Measurements from ENCODE around the gene NAA38. TPM values are rescaled to one million over a fixed set of nuclear protein-coding genes. Genes with fewer than 3 reads are reported as not detected.
A peak's percentile ranks its signal among the peaks of the same experiment; 100 is the strongest.

Gene NAA38
- total RNA-seq, 6 donors from 2014 or later, result 50.0 to 111 (median 75.5) TPM

DNA sequence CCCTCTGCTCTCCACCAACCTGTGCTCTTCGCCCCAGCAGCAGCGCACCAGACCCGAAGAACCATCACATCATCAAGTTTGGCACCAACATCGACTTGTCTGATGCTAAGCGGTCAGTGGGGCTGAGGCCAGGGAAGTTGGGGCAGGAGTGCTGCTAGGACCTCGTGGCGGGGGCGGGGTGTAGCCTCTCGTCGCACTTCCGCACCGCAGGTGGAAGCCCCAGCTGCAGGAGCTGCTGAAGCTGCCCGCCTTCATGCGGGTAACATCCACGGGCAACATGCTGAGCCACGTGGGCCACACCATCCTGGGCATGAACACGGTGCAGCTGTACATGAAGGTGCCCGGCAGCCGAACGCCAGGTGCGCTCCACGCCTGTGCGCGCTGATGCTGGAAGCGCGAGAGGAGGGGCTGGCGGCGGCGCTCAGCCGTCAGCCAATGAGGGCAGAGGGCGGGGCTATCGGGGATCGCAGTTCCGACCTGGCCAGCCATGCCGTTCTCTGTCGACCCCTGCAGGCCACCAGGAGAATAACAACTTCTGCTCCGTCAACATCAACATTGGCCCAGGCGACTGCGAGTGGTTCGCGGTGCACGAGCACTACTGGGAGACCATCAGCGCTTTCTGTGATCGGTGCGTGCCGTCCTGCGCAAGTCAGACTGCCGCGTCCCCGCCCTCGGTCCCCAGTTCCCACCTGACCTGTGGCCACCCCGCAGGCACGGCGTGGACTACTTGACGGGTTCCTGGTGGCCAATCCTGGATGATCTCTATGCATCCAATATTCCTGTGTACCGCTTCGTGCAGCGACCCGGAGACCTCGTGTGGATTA lies 5.7 kb downstream of the NAA38 start:
- DNase-seq (peak; percentile 94 to 95), ATAC-seq (ENCODE audit: low FRiP score in 2 of 2) (peak; percentile 90 to 94)
- H3K4me3 ChIP-seq, result peak overlapping the region in 3 of 4 donors; percentile 18 to 32 (median 19)
- peaks cover 28 to 44% (median 33%) of the 10 kb centered on the region in 4 donors for H3K4me1 ChIP-seq
- 27 to 68% methylated on average over 5 to 32 of the region's 60 CpGs for WGBS, 2 donors
- no peaks in the 10 kb centered on the region for H3K27me3 ChIP-seq
- H3K36me3 ChIP-seq, result peaks cover 30 to 80% (median 73%) of the 10 kb centered on the region in 4 donors
- H3K9me3 ChIP-seq, result no peaks in the 10 kb centered on the region
- TF ChIP-seq EP300 (IDR thresholded peaks at IDR 0.05) (peak in 1 of 4 donors; percentile 25), CTCF (IDR thresholded peaks at IDR 0.05) (peak; percentile 93 to 100 (median 100)), POLR2A (IDR thresholded peaks at IDR 0.05) (peak in 2 of 4 donors; percentile 44 to 52), POLR2AphosphoS5 (IDR thresholded peaks at IDR 0.05) (peak; percentile 55 to 74)
- H3K27ac ChIP-seq, result peak overlapping the region in 3 of 4 donors; percentile 19 to 59 (median 54)

GRCh38 chr17:7850701-7851437 lies 6.5 kb downstream of the NAA38 start:
- peak in 1 of 2 donors; percentile 63 for DNase-seq
- TF ChIP-seq POLR2A (IDR thresholded peaks at IDR 0.05) (no peak), POLR2AphosphoS5 (IDR thresholded peaks at IDR 0.05) (no peak), EP300 (IDR thresholded peaks at IDR 0.05) (no peak), CTCF (IDR thresholded peaks at IDR 0.05) (no peak)
- 92 to 93% methylated on average over 14 to 17 of the region's 17 CpGs for WGBS, 2 donors

DNA sequence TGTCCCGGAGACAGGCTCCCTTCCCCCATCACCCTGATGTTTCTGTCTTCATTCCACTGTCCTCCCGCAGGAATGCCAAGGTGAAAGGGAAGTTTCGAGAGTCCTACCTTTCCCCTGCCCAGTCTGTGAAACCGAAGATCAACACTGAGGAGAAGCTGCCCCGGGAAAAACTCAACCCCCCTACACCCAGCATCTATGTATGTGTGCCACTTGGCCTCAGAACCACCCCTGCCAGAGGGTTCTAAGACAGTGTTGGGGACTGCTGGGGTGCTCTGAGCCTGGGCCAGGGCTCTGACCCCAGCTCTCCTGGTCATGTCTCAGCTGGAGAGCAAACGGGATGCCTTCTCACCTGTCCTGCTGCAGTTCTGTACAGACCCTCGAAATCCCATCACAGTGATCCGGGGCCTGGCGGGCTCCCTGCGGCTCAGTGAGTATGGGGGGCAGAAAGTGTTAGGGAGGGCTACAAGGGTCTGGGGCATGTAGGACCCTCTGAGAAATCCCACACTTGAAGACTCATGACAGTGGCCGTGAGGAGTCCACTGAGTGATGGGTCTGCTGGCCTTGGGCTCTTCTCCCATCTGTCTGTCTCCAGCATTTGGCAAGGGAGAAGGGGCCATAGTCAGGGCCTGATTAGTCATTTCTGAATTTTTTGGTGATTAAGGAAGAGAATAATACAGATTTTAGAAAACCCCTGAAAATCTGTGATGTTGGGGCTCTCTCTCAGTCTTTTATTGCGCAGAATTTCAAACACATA lies 7.4 kb downstream of the NAA38 start:
- TF ChIP-seq CTCF (IDR thresholded peaks at IDR 0.05) (no peak), POLR2AphosphoS5 (IDR thresholded peaks at IDR 0.05) (no peak), EP300 (IDR thresholded peaks at IDR 0.05) (no peak), POLR2A (IDR thresholded peaks at IDR 0.05) (no peak)
- peaks cover 20 to 44% (median 26%) of the 10 kb centered on the region in 4 donors for H3K4me1 ChIP-seq
- WGBS, 2 donors, result 87 to 90% methylated on average over 4 to 12 of the region's 12 CpGs
- no peak overlapping the region for H3K27ac ChIP-seq
- H3K27me3 ChIP-seq, result no peaks in the 10 kb centered on the region
- no peak for ATAC-seq (ENCODE audit: low FRiP score in 2 of 2)
- peaks cover 34 to 91% (median 88%) of the 10 kb centered on the region in 4 donors for H3K36me3 ChIP-seq
- no peak overlapping the region for H3K4me3 ChIP-seq
- no peak for DNase-seq
- no peaks in the 10 kb centered on the region for H3K9me3 ChIP-seq

More at GRCh38 chr17:7850701-7851437, 6.5 kb downstream of the NAA38 start:
- H3K4me1 ChIP-seq, result peaks cover 22 to 44% (median 26%) of the 10 kb centered on the region in 4 donors
- peak overlapping the region in 2 of 4 donors; percentile 54 to 59 for H3K27ac ChIP-seq
- H3K9me3 ChIP-seq, result no peaks in the 10 kb centered on the region
- peak overlapping the region in 1 of 4 donors; percentile 32 for H3K4me3 ChIP-seq
- peaks cover 34 to 88% (median 81%) of the 10 kb centered on the region in 4 donors for H3K36me3 ChIP-seq
- no peaks in the 10 kb centered on the region for H3K27me3 ChIP-seq
- ATAC-seq (ENCODE audit: low FRiP score in 2 of 2), result peak in 1 of 2 donors; percentile 0

DNA sequence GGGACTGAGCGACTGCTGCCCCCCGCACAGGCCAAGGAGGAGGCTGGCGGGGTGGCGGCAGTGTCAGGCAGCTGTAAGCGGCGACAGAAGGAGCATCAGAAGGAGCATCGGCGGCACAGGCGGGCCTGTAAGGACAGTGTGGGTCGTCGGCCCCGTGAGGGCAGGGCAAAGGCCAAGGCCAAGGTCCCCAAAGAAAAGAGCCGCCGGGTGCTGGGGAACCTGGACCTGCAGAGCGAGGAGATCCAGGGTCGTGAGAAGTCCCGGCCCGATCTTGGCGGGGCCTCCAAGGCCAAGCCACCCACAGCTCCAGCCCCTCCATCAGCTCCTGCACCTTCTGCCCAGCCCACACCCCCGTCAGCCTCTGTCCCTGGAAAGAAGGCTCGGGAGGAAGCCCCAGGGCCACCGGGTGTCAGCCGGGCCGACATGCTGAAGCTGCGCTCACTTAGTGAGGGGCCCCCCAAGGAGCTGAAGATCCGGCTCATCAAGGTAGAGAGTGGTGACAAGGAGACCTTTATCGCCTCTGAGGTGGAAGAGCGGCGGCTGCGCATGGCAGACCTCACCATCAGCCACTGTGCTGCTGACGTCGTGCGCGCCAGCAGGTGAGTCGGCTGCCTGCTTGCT lies 8.1 kb downstream of the NAA38 start:
- Histone ChIP-seq H3K4me1 (peaks cover 16 to 41% (median 23%) of the 10 kb centered on the region in 4 donors), H3K27ac (no peak overlapping the region), H3K27me3 (no peaks in the 10 kb centered on the region), H3K36me3 (peaks cover 34 to 87% (median 86%) of the 10 kb centered on the region in 4 donors), H3K9me3 (no peaks in the 10 kb centered on the region), H3K4me3 (no peak overlapping the region)
- WGBS, 2 donors, result 89 to 92% methylated on average over 23 to 28 of the region's 35 CpGs
- TF ChIP-seq POLR2AphosphoS5 (IDR thresholded peaks at IDR 0.05) (no peak), CTCF (IDR thresholded peaks at IDR 0.05) (no peak), POLR2A (IDR thresholded peaks at IDR 0.05) (no peak), EP300 (IDR thresholded peaks at IDR 0.05) (no peak)
- ATAC-seq (ENCODE audit: low FRiP score in 2 of 2) (no peak), DNase-seq (peak in 1 of 2 donors; percentile 77)

Data from upper lobe of left lung (tissue), 6 donors.